Karpas-422 (cell line): ENCODE data around the gene CHRD. TPM values are rescaled to one million over a fixed set of nuclear protein-coding genes. Genes with fewer than 3 reads are reported as not detected.

Experiments
- DNase-seq: peaks from one replicate; pipeline ENCODE4 v3.0.0-alpha.2; 2015
- H2AFZ ChIP-seq: fragments of 200-600 bp; sonication (generic); 2 replicates; pipeline ENCODE4 v1.6.1; 2014; ENCODE audit warnings: antibody characterized with exemption, low read length, mixed read lengths
- H3K27ac ChIP-seq: fragments of 200-600 bp; sonication (generic); 2 replicates; pipeline ENCODE4 v1.5.1; 2014; ENCODE audit warnings: mild to moderate bottlenecking, low read length, moderate library complexity
- H3K27me3 ChIP-seq: fragments of 200-600 bp; sonication (generic); 2 replicates; pipeline ENCODE4 v1.6.1; 2014; ENCODE audit warnings: low read length, mixed read lengths
- H3K36me3 ChIP-seq: fragments of 200-600 bp; sonication (generic); 2 replicates; pipeline ENCODE4 v1.6.1; 2014; ENCODE audit warnings: low read length, mixed read lengths; ENCODE audit not compliant: insufficient read depth
- H3K4me1 ChIP-seq: fragments of 200-600 bp; sonication (generic); 2 replicates; pipeline ENCODE4 v1.6.1; 2014; ENCODE audit warnings: mild to moderate bottlenecking, low read length, mixed read lengths
- H3K4me2 ChIP-seq: fragments of 200-600 bp; sonication (generic); 2 replicates; pipeline ENCODE4 v1.6.1; 2014; ENCODE audit warnings: low read length, low read depth, mild to moderate bottlenecking; ENCODE audit not compliant: poor library complexity, severe bottlenecking
- H3K4me3 ChIP-seq: fragments of 200-600 bp; sonication (generic); 2 replicates; pipeline ENCODE4 v1.5.1; 2014; ENCODE audit warnings: mild to moderate bottlenecking, antibody characterized with exemption, low read length, mixed read lengths
- H3K79me2 ChIP-seq: fragments of 200-600 bp; sonication (generic); 2 replicates; pipeline ENCODE4 v1.6.1; 2014; ENCODE audit warnings: mild to moderate bottlenecking, low read length, mixed read lengths
- H3K9ac ChIP-seq: fragments of 200-600 bp; sonication (generic); 2 replicates; pipeline ENCODE4 v1.6.0; 2014; ENCODE audit warnings: low read length
- H3K9me2 ChIP-seq: fragments of 200-600 bp; sonication (generic), shearing (Covaris generic); replicated peaks from 2 replicates; pipeline ENCODE4 v1.6.0; 2014; ENCODE audit warnings: mild to moderate bottlenecking, low read length, moderate library complexity; ENCODE audit not compliant: insufficient read depth
- H3K9me3 ChIP-seq: fragments of 300-700, 200-600 bp; sonication (generic); 2 replicates; pipeline ENCODE4 v1.6.1; 2014; ENCODE audit warnings: low read length, mixed read lengths
- H4K20me1 ChIP-seq: fragments of 200-600 bp; sonication (generic); 2 replicates; pipeline ENCODE4 v1.6.1; 2014; ENCODE audit warnings: mild to moderate bottlenecking, antibody characterized with exemption, low read length, low read depth; ENCODE audit not compliant: insufficient read depth
- total RNA-seq: library from RNA; depleted of rRNA; stranded (reverse); fragments of >200 nt; shearing (Covaris generic); gene quantifications from 2 replicates; pipeline ENCODE4 v1.2.3, GENCODE V29; 2014; ENCODE audit warnings: low replicate concordance

Gene CHRD
- total RNA-seq, 1 experiment from 2014 or later = 17.7 TPM

GRCh38 chr3:184372911-184373310 is 6.9 kb upstream of the CHRD start:
- H3K36me3 ChIP-seq = peaks cover 24% of the 10 kb centered on the region
- no peaks in the 10 kb centered on the region for H3K9me3 ChIP-seq
- no peak overlapping the region for H3K9ac ChIP-seq
- no peak for DNase-seq
- no peaks in the 10 kb centered on the region for H4K20me1 ChIP-seq
- peaks cover 15% of the 10 kb centered on the region for H3K4me1 ChIP-seq
- H2AFZ ChIP-seq = no peak overlapping the region
- peaks cover 22% of the 10 kb centered on the region for H3K79me2 ChIP-seq
- no peak overlapping the region for H3K4me3 ChIP-seq
- no peaks in the 10 kb centered on the region for H3K27me3 ChIP-seq
- no peak overlapping the region for H3K4me2 ChIP-seq
- no peaks in the 10 kb centered on the region for H3K9me2 ChIP-seq
- H3K27ac ChIP-seq = no peak overlapping the region

GRCh38 chr3:184373422-184373821 is 6.4 kb upstream of the CHRD start:
- no peak overlapping the region for H3K9ac ChIP-seq
- peaks cover 20% of the 10 kb centered on the region for H3K36me3 ChIP-seq
- H3K4me3 ChIP-seq = no peak overlapping the region
- H4K20me1 ChIP-seq = no peaks in the 10 kb centered on the region
- no peak overlapping the region for H3K4me2 ChIP-seq
- peaks cover 19% of the 10 kb centered on the region for H3K4me1 ChIP-seq
- no peaks in the 10 kb centered on the region for H3K9me3 ChIP-seq
- no peak overlapping the region for H2AFZ ChIP-seq
- peaks cover 26% of the 10 kb centered on the region for H3K79me2 ChIP-seq
- H3K27ac ChIP-seq = no peak overlapping the region
- no peaks in the 10 kb centered on the region for H3K9me2 ChIP-seq
- no peak for DNase-seq
- H3K27me3 ChIP-seq = no peaks in the 10 kb centered on the region

GRCh38 chr3:184375747-184376461 is 4.0 kb upstream of the CHRD start:
- H3K9ac ChIP-seq = 0 out of 2 replicates have a peak overlapping the region, but pooled peaks have one; percentile 1
- no peak overlapping the region for H3K4me2 ChIP-seq
- peaks cover 35% of the 10 kb centered on the region for H3K79me2 ChIP-seq
- H3K36me3 ChIP-seq = peaks cover 8% of the 10 kb centered on the region
- H3K9me3 ChIP-seq = no peaks in the 10 kb centered on the region
- DNase-seq = no peak
- H3K4me1 ChIP-seq = peaks cover 29% of the 10 kb centered on the region
- H3K4me3 ChIP-seq = no peak overlapping the region; the same call in 1 of the 2 replicates
- H2AFZ ChIP-seq = no peak overlapping the region
- H4K20me1 ChIP-seq = no peaks in the 10 kb centered on the region
- H3K27ac ChIP-seq = no peak overlapping the region
- H3K27me3 ChIP-seq = no peaks in the 10 kb centered on the region
- no peaks in the 10 kb centered on the region for H3K9me2 ChIP-seq

- peak; percentile 66 for DNase-seq
- Histone ChIP-seq H2AFZ (peak overlapping the region; percentile 32; the same call in 1 of the 2 replicates), H4K20me1 (no peaks in the 10 kb centered on the region), H3K4me2 (peak overlapping the region; percentile 91), H3K4me1 (peaks cover 29% of the 10 kb centered on the region), H3K36me3 (peaks cover 8% of the 10 kb centered on the region), H3K9me2 (no peaks in the 10 kb centered on the region), H3K27me3 (no peaks in the 10 kb centered on the region), H3K27ac (peak overlapping the region; percentile 34; the same call in 1 of the 2 replicates), H3K79me2 (peaks cover 35% of the 10 kb centered on the region), H3K9ac (peak overlapping the region; percentile 85), H3K4me3 (peak overlapping the region; percentile 81), H3K9me3 (no peaks in the 10 kb centered on the region)
Observed at GRCh38 chr3:184377374-184377773, 2.5 kb upstream of the CHRD start.

- Histone ChIP-seq H3K27me3 (no peaks in the 10 kb centered on the region), H3K9me2 (no peaks in the 10 kb centered on the region), H3K27ac (peak within 1 kb of the TSS; percentile 36; the same call in 1 of the 2 replicates), H3K4me1 (peaks cover 29% of the 10 kb centered on the region), H3K79me2 (peaks cover 35% of the 10 kb centered on the region), H3K36me3 (peaks cover 8% of the 10 kb centered on the region), H4K20me1 (no peaks in the 10 kb centered on the region), H3K9me3 (no peaks in the 10 kb centered on the region), H3K4me2 (peak within 1 kb of the TSS; percentile 91), H3K4me3 (peak within 1 kb of the TSS; percentile 81), H3K9ac (peak within 1 kb of the TSS; percentile 85), H2AFZ (peak within 1 kb of the TSS; percentile 32)
- DNase-seq = peak; percentile 95
Observed at GRCh38 chr3:184377882-184378445, 1.9 kb upstream of the CHRD start, which contains the start of gene THPO. Gene THPO (minus strand): TSS chr3:184378207. CDS start chr3:184376259, 1,948 bp downstream.

- DNase-seq = no peak
- H3K79me2 ChIP-seq = peaks cover 35% of the 10 kb centered on the region
- no peaks in the 10 kb centered on the region for H3K27me3 ChIP-seq
- H3K9ac ChIP-seq = peak overlapping the region; percentile 85
- peak overlapping the region; percentile 81 for H3K4me3 ChIP-seq
- H3K36me3 ChIP-seq = peaks cover 13% of the 10 kb centered on the region
- peak overlapping the region; percentile 32; the same call in 1 of the 2 replicates for H2AFZ ChIP-seq
- H3K4me1 ChIP-seq = peaks cover 29% of the 10 kb centered on the region
- peak overlapping the region; percentile 91 for H3K4me2 ChIP-seq
- H3K27ac ChIP-seq = peak overlapping the region; percentile 36; the same call in 1 of the 2 replicates
- no peaks in the 10 kb centered on the region for H3K9me3 ChIP-seq
- H4K20me1 ChIP-seq = no peaks in the 10 kb centered on the region
- H3K9me2 ChIP-seq = no peaks in the 10 kb centered on the region
Observed at GRCh38 chr3:184378651-184379357, 1.1 kb upstream of the CHRD start.

- peaks cover 29% of the 10 kb centered on the region for H3K4me1 ChIP-seq
- H3K4me3 ChIP-seq = no peak overlapping the region
- no peaks in the 10 kb centered on the region for H3K9me2 ChIP-seq
- no peak overlapping the region for H3K27ac ChIP-seq
- H3K79me2 ChIP-seq = peaks cover 35% of the 10 kb centered on the region
- H3K4me2 ChIP-seq = no peak overlapping the region
- H3K9ac ChIP-seq = no peak overlapping the region
- H3K27me3 ChIP-seq = no peaks in the 10 kb centered on the region
- H3K9me3 ChIP-seq = no peaks in the 10 kb centered on the region
- peaks cover 11% of the 10 kb centered on the region for H3K36me3 ChIP-seq
- H2AFZ ChIP-seq = no peak overlapping the region
- no peak for DNase-seq
- no peaks in the 10 kb centered on the region for H4K20me1 ChIP-seq
Observed at GRCh38 chr3:184380185-184380626, 352 bp downstream of the CHRD start.
